GM21390 (cell line): ENCODE results near the gene ABHD12.

Source experiments
- ATAC-seq: cut with Tn5 transposase; IDR thresholded peaks from one replicate; pipeline ENCODE4 v1.9.1; 2021; ENCODE audit not compliant: unreplicated experiment

ABHD12 gene

GRCh38 chr20:25291432-25292133 is 99.1 kb downstream of the ABHD12 start:
- no peak for ATAC-seq

DNA sequence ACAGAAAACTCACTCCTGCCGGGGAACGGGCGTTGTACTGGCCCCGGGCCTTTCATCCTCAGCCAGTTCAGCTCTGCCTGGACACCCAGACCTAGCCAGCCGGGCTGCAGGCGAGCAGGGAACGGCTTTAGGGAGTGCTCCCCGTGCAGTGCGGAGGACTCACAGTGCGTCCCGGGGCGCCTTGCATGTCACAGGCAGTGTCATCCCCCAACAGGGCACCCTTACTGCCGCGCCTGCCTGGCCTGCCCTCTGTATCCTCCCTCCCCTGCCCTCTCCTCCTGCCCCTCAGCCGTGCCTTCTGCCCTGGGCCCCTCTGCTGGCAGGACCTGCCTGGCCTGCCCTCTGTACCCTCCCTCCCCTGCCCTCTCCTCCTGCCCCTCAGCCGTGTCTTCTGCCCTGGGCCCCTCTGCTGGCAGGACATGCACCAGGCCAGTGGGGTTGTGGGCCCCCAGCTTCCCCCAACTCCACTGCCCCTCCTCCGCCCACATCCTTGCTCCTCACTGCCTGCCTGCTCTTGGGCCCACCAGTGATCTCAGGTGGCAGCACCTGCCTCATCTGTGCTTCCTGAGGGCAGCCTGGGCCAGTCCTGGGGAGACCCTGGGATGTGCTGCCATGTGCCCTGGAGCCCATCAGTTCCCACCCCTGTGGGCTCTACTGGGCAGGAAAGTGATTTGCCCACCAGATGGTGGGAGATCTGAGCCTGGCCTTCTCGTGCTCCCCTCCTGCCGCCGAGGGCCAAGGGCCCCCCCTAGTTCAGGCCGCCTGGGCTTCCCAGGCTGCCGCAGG is 99.8 kb downstream of the ABHD12 start:
- no peak for ATAC-seq

GRCh38 chr20:25289886-25290597 is 100.6 kb downstream of the ABHD12 start:
- ATAC-seq = no peak

DNA sequence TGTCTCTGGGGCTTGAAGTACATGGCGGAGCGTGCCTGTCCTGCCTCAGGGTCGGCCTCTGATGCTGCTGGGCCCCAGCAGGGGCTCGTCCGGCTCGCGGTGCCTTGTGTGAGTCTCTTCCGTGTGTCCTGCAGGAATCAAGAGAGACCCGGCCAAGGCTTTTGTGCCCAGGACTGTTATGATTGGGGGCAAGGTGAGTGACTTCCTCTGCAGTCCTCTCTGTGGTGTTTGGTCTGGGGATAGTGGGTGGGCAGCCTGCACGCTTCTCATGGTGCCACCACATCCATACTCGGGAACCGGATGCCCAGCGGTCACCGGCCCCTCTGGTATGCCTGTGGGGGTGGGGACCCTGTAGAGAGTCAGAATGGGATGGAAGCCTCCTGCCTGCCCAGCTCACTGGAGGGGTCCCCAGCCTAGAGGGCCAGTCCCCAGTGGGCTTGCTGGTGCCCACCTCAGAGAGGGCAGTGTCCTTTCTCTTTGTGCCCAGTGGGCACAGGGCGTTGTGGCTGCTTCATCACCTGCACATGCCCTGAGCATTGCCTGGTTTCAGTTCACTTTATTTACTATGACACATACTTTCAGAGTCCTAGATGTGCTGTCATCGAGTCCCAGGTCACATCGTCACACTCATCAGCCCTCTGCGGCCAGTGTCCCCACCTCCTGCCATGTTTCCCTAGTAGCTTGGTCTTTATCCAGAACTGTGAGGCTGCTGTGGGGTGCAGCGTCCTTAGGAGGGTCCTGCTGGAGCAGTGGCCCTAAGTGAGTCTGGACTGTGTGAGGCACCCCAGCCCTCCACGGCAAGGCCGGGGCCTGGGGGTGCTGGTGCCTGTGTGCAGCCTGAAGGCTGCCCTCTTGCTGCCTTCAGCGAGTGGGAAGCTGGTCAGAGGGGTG is 102.1 kb downstream of the ABHD12 start:
- ATAC-seq = peak; percentile 96

DNA sequence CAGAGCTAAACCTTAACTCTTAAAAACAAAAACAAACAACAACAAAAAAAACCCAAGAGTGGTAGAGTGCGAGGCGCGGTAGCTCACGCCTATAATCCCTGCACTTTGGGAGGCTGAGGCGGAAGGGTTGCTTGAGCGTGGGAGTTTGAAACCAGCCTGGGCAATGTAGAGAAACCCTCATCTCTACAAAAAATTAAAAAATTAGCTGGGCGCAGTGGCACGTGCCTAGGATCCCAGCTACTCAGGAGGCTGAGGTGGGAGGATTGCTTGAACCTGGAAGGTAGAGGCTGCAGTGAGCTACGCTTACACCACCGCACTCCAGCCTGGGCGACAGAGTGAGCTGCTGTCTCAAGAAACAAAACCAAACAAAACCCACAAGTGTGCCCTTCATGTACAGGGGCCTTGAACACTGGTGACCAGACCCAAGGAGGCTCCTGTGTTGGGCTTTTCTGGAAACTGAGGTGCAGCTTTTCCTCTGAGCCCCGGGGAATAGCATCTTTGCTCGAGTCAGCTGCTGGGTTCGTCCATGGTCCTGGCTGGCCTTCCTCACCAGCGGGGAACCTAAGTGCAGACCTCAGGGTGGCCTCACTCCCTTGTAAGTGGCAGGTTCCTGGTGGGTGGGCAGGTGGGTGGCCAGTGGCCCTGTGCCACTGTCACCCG is 102.9 kb downstream of the ABHD12 start:
- no peak for ATAC-seq

GRCh38 chr20:25286917-25287316 is 103.7 kb downstream of the ABHD12 start:
- ATAC-seq = no peak

GRCh38 chr20:25285856-25286798 is 104.5 kb downstream of the ABHD12 start:
- ATAC-seq = no peak

DNA sequence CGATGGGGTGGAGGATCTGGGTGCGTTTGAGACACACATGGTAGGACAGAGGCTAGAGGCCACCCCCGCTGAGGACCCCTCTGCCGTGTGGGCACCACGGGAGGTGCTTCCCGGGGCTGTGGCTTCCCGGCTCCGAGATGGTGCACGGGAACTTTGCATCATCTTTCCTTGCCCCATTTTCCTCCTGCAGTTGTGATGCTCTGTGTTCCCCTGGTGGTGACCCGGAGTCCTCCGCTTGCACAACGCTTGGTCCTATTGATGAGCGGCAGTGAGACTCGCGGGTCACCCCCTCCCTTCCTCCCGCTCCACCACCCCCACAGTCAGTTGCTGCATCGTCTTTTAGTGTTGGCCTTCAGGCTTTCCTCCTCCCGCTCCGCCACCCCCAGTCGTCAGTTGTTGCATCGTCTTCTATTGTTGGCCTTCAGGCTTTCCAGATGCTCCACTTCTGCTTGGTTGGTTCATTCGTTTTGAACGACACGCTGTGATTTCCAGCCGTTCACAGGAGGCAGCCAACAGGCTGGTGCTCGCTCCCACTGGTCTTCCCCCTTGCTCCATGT is 105.5 kb downstream of the ABHD12 start:
- no peak for ATAC-seq

GRCh38 chr20:25284131-25284601 is 106.5 kb downstream of the ABHD12 start:
- no peak for ATAC-seq

DNA sequence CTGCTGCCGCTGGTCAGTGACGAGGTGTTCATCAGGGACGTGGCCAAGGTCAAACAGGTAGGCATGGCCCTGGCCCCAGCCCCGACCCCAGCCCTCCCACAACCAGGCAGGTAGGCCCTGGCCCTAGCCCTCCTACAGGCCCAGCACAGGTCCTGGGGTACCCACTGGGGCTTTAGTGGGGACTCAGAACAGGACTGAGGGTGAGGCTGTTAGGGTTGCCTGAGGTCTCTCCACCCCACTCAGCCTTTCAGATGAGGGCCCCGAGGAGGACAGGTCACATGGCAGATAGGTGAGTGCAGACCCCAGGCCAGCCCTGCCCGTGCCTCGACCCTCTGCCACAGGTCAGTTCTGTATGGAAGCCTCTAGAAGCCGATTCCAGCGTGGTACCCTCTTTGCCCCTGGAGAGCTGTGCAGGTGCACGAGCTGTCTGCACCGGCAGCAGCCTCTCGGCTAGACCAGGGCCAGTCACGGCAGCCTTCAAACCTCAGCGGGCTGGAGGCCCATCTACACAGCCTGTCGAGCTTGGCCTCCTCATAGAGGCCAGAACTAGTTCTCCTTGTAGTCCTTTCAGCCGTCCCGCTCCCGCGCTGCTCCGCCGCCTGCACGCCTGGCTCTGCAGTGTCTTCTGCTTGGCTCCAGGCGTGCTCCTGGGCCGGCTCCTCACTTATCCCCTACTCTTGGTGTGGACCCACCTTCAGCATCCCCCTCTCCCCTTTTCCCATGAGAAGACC is 107.2 kb downstream of the ABHD12 start:
- ATAC-seq = no peak

DNA sequence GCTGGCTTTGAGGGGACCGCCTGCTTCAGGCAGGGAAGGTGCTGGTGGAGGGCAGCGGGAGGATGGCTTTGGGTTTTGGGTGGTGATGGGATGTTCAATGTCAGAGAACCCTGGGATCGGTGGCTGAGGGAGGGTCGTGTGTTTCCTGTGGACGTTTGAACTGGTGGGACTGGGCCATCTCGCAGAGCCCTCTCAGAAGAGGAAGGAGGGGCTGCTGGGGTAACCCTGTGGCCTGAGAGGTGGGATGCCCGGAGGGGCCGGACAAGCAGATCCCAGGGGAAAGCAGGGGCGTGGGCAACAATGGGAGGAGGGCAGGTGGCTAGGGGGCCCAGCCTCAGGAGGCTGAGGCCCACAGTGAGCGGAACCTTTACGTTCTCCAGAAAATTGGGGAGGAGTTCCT is 107.8 kb downstream of the ABHD12 start:
- ATAC-seq = no peak

GRCh38 chr20:25282034-25282781 is 108.4 kb downstream of the ABHD12 start:
- ATAC-seq = no peak

GRCh38 chr20:25281541-25281991 is 109.1 kb downstream of the ABHD12 start:
- ATAC-seq = peak; percentile 59

- no peak for ATAC-seq
Measured at GRCh38 chr20:25280574-25281535, 109.8 kb downstream of the ABHD12 start.

DNA sequence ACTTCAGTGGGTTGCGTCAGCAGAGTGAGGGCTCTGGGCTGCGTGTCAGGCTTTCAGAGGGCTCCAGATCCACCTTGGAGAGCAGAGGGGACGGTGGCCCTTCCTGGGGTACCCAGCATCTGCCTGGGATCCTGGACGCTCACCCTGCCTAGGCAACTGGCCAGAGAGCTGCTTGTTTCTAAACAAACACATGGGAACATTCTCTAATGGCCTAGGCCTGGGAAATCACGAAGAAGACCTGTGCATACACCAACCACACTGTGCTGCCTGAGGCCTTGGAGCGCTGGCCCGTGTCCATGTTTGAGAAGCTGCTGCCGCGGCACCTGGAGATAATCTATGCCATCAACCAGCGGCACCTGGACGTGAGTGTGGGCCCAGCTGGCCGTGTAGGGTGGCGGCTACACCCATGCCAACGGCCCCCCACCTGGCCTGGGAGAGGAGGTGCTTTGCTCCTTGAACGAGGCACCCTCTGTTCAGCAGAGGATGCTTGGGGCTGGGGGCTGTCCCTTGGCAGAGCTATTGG is 110.5 kb downstream of the ABHD12 start:
- ATAC-seq = no peak

- no peak for ATAC-seq
Measured at GRCh38 chr20:25279403-25279802, 111.2 kb downstream of the ABHD12 start.
